T47D (cell line): ENCODE measurements around the gene COL27A1.

Source experiments
- DNase-seq, 2 experiments: peaks; one replicate each; pipeline versions ENCODE4 v3.0.0 to v3.0.0-alpha.2; 2011 to 2012; ENCODE audit warnings: low read depth in 1 of 2, low spot score in 1 of 2
- JUND ChIP-seq: IDR thresholded peaks from 2 replicates; pipeline ENCODE4 v1.6.1; 2012; ENCODE audit warnings: low read depth
- in situ Hi-C: cut with HindIII; loops from 2 replicates; pipeline ENCODE4 v1.10.0; 2016; ENCODE audit warnings: low sequenced_read_pairs, low pct_unique_long_range_greater_than_20kb

Gene COL27A1

GRCh38 chr9:114289571-114290481, 134.5 kb downstream of the COL27A1 start:
- in situ Hi-C loops: no loop called here
- TF ChIP-seq JUND: no peak
- DNase-seq: no peak

- no peak for TF ChIP-seq JUND
Observed at GRCh38 chr9:114290561-114290986, 135.2 kb downstream of the COL27A1 start.

GRCh38 chr9:114291064-114291474, 135.7 kb downstream of the COL27A1 start:
- in situ Hi-C loops: no loop called here
- DNase-seq: peak; percentile 72 to 78
- no peak for TF ChIP-seq JUND

More at GRCh38 chr9:114290561-114290986, 135.2 kb downstream of the COL27A1 start:
- DNase-seq: no peak
- in situ Hi-C loops: no loop called here

- in situ Hi-C loops: no loop called here
Observed at GRCh38 chr9:114291886-114292590, 136.7 kb downstream of the COL27A1 start.

GRCh38 chr9:114294664-114295063, 139.3 kb downstream of the COL27A1 start:
- TF ChIP-seq JUND: no peak
- in situ Hi-C loops: no loop called here
- no peak for DNase-seq

More at GRCh38 chr9:114291886-114292590, 136.7 kb downstream of the COL27A1 start:
- no peak for TF ChIP-seq JUND
- DNase-seq: no peak

- TF ChIP-seq JUND: no peak
- DNase-seq: no peak
- in situ Hi-C loops: no loop called here
Observed at GRCh38 chr9:114296338-114296737, 141.0 kb downstream of the COL27A1 start.

GRCh38 chr9:114299286-114300152, 144.2 kb downstream of the COL27A1 start:
- peak in 1 of 2 experiments; percentile 50 for DNase-seq
- in situ Hi-C loops: no loop called here
- TF ChIP-seq JUND: no peak

- no peak for TF ChIP-seq JUND
- no peak for DNase-seq
- in situ Hi-C loops: no loop called here
Observed at GRCh38 chr9:114300153-114300845, 145.0 kb downstream of the COL27A1 start.

- in situ Hi-C loops: no loop called here
- TF ChIP-seq JUND: no peak
- DNase-seq: no peak
Observed at GRCh38 chr9:114300846-114301797, 145.8 kb downstream of the COL27A1 start.

- no peak for TF ChIP-seq JUND
Observed at GRCh38 chr9:114301798-114302565, 146.6 kb downstream of the COL27A1 start.

GRCh38 chr9:114302727-114303126, 147.4 kb downstream of the COL27A1 start:
- no peak for DNase-seq
- in situ Hi-C loops: no loop called here
- no peak for TF ChIP-seq JUND

More at GRCh38 chr9:114301798-114302565, 146.6 kb downstream of the COL27A1 start:
- in situ Hi-C loops: no loop called here
- DNase-seq: no peak
